ENCODE results near the gene IFT81.
A peak's percentile ranks its signal among the peaks of the same experiment; 100 is the strongest.

Gene IFT81

GRCh38 chr12:110100315-110100970, 23.7 kb upstream of the IFT81 start:
- DNase-seq (ENCODE audit: low read depth): peak; percentile 88
- H3K4me3 ChIP-seq (replicated peaks; ENCODE audit: low read depth, low read length): no peak overlapping the region
- peak; percentile 96 for TF ChIP-seq CTCF (IDR thresholded peaks at IDR 0.05; ENCODE audit: low read length, missing control alignments)

- no peak overlapping the region for H3K4me3 ChIP-seq (replicated peaks; ENCODE audit: low read depth, low read length)
- peak; percentile 65 for DNase-seq (ENCODE audit: low read depth)
- TF ChIP-seq CTCF (IDR thresholded peaks at IDR 0.05; ENCODE audit: low read length, missing control alignments): peak; percentile 44
Observed at GRCh38 chr12:110102255-110102654, 21.9 kb upstream of the IFT81 start.

GRCh38 chr12:110104188-110105094, 19.7 kb upstream of the IFT81 start:
- TF ChIP-seq CTCF (IDR thresholded peaks at IDR 0.05; ENCODE audit: low read length, missing control alignments): no peak
- peak; percentile 82 for DNase-seq (ENCODE audit: low read depth)
- H3K4me3 ChIP-seq (replicated peaks; ENCODE audit: low read depth, low read length): no peak overlapping the region

GRCh38 chr12:110105159-110105558, 19.0 kb upstream of the IFT81 start:
- no peak for TF ChIP-seq CTCF (IDR thresholded peaks at IDR 0.05; ENCODE audit: low read length, missing control alignments)
- DNase-seq (ENCODE audit: low read depth): no peak
- H3K4me3 ChIP-seq (replicated peaks; ENCODE audit: low read depth, low read length): no peak overlapping the region

GRCh38 chr12:110105986-110106385, 18.2 kb upstream of the IFT81 start:
- H3K4me3 ChIP-seq (replicated peaks; ENCODE audit: low read depth, low read length): no peak overlapping the region
- no peak for DNase-seq (ENCODE audit: low read depth)
- no peak for TF ChIP-seq CTCF (IDR thresholded peaks at IDR 0.05; ENCODE audit: low read length, missing control alignments)

GRCh38 chr12:110107369-110108281, 16.5 kb upstream of the IFT81 start:
- no peak for TF ChIP-seq CTCF (IDR thresholded peaks at IDR 0.05; ENCODE audit: low read length, missing control alignments)
- no peak overlapping the region for H3K4me3 ChIP-seq (replicated peaks; ENCODE audit: low read depth, low read length)
- DNase-seq (ENCODE audit: low read depth): peak; percentile 92
